Fibroblast of villous mesenchyme (primary cell): ENCODE data around the gene FAM236C. TPM values are rescaled to one million over a fixed set of nuclear protein-coding genes. Genes with fewer than 3 reads are reported as not detected.
"Not testable (repeated sequence)": the region's sequence is repeated elsewhere in the genome, so short reads cannot be mapped to it uniquely, and the experiment has no call there.

Experiments
- DNase-seq: peaks from one replicate; pipeline ENCODE4 v3.0.0-alpha.2; 2010; ENCODE audit warnings: low read depth
- H3K4me3 ChIP-seq: 2 replicates; pipeline ENCODE4 v1.5.1; 2011; ENCODE audit warnings: low read depth, mild to moderate bottlenecking, low read length
- total RNA-seq: library from RNA; depleted of rRNA; stranded (reverse); fragments of >200 nt; gene quantifications from 2 replicates; pipeline ENCODE4 v1.2.3, GENCODE V29; 2012

Gene FAM236C
- total RNA-seq: not detected in 2 replicates

GRCh38 chrX:72912315-72912714, at the start of gene FAM236C:
Gene FAM236C, plus strand, starts transcription at chrX:72912615. Its CDS starts 100 bp downstream, at chrX:72912715.
- H3K4me3 ChIP-seq, DNase-seq: not testable (repeated sequence)

- H3K4me3 ChIP-seq, DNase-seq: not testable (repeated sequence)
Observed at GRCh38 chrX:72882898-72883297, 29.5 kb upstream of the FAM236C start.

GRCh38 chrX:72889740-72890139, 22.7 kb upstream of the FAM236C start:
- H3K4me3 ChIP-seq, DNase-seq: not testable (repeated sequence)

GRCh38 chrX:72916096-72916495, 3.7 kb downstream of the FAM236C start:
- H3K4me3 ChIP-seq, DNase-seq: not testable (repeated sequence)

- H3K4me3 ChIP-seq, DNase-seq: not testable (repeated sequence)
Observed at GRCh38 chrX:72932283-72932682, 19.9 kb downstream of the FAM236C start.

- not testable (repeated sequence) for DNase-seq, H3K4me3 ChIP-seq
Observed at GRCh38 chrX:72936455-72936854, 24.0 kb downstream of the FAM236C start.

GRCh38 chrX:72936882-72937455, 24.6 kb downstream of the FAM236C start:
- not testable (repeated sequence) for DNase-seq, H3K4me3 ChIP-seq

- H3K4me3 ChIP-seq, DNase-seq: not testable (repeated sequence)
Observed at GRCh38 chrX:72937906-72938305, 25.5 kb downstream of the FAM236C start, which contains the start of gene FAM236A. Gene FAM236A, plus strand, starts transcription at chrX:72938206. Its CDS starts 57 bp downstream, at chrX:72938263.

- not testable (repeated sequence) for H3K4me3 ChIP-seq, DNase-seq
Observed at GRCh38 chrX:72942272-72942671, 29.9 kb downstream of the FAM236C start.

GRCh38 chrX:72943035-72943818, 30.8 kb downstream of the FAM236C start:
- not testable (repeated sequence) for DNase-seq, H3K4me3 ChIP-seq

- not testable (repeated sequence) for DNase-seq, H3K4me3 ChIP-seq
Observed at GRCh38 chrX:72943819-72944169, 31.4 kb downstream of the FAM236C start, which contains the start of gene DMRTC1. Gene DMRTC1, minus strand, starts transcription at chrX:72943837. Its CDS starts 68,143 bp downstream, at chrX:72875694.

GRCh38 chrX:72959971-72960370, 47.6 kb downstream of the FAM236C start:
- H3K4me3 ChIP-seq, DNase-seq: not testable (repeated sequence)

Other genes starting within 250 kb of the FAM236C start
- gene PHKA1, start 198.3 kb upstream of the FAM236C start, total RNA-seq: 7.4 and 8.6 TPM in 2 replicates
- not detected in 2 replicates for gene DMRTC1B, start 135.7 kb upstream of the FAM236C start, total RNA-seq
- gene FAM236B, start 130.0 kb upstream of the FAM236C start, total RNA-seq: not detected in 2 replicates
- not detected in 2 replicates for gene FAM236D, start 104.4 kb upstream of the FAM236C start, total RNA-seq
- gene FAM236A, start 25.6 kb downstream of the FAM236C start, total RNA-seq: not detected in 2 replicates
- gene DMRTC1, start 31.2 kb downstream of the FAM236C start, total RNA-seq: not detected in 2 replicates
- gene PABPC1L2B, start 90.3 kb downstream of the FAM236C start, total RNA-seq: not detected in 2 replicates
- not detected in 2 replicates for gene PABPC1L2A, start 166.9 kb downstream of the FAM236C start, total RNA-seq